Measurements from ENCODE around the gene S100A11.

S100A11 gene

GRCh38 chr1:151991663-151992302 lies 45.0 kb downstream of the S100A11 start:
- TF ChIP-seq POLR2A (IDR thresholded peaks at IDR 0.05; ENCODE audit: low read depth, low read length) = peak; percentile 35; the same call in 1 of the 2 replicates
- FAIRE-seq (no peak), DNase-seq (ENCODE audit: insufficient read length, low spot score) (no peak)

- FAIRE-seq (no peak), DNase-seq (ENCODE audit: insufficient read length, low spot score) (no peak)
- peak; percentile 34; the same call in 1 of the 2 replicates for TF ChIP-seq POLR2A (IDR thresholded peaks at IDR 0.05; ENCODE audit: low read depth, low read length)
These were observed 46.0 kb downstream of the S100A11 start for GRCh38 chr1:151990856-151991198.

- FAIRE-seq = no peak
- TF ChIP-seq POLR2A (IDR thresholded peaks at IDR 0.05; ENCODE audit: low read depth, low read length) = no peak
- no peak for DNase-seq (ENCODE audit: insufficient read length, low spot score)
These were observed 46.5 kb downstream of the S100A11 start for GRCh38 chr1:151990058-151990855.

DNA sequence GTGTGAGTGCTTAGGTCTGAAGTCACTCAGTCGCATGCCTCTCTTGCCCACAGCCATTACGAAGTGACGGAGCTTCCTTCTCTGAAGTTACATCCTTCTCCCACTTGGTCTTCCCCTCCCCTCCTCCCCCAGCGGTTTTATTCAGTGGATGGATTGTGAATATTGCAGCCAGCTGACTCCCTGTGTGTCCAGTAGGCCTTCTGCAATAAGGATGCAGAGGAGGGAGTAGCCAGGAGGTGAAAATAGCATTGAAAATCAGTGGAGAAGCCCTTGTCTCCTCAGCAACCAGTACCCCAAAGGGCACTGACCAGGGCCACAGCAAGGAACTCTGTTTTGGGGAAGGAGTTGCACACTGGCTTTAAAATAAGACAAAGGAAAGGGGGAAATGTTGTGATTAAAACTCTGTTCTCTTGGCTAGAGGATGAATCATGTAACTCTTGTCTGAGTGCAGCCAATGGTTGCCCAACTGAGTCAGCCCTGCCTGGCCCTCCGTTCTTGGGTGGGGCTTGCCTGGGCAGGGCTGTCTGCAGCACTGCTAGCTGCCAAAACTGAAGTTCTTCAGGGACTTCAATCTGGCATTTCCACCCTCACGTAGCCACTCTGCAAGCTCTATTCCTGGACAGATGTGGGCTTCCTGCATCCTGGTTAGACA lies 47.5 kb downstream of the S100A11 start:
- peak; percentile 36 for FAIRE-seq
- DNase-seq (ENCODE audit: insufficient read length, low spot score) = no peak
- peak; percentile 62 for TF ChIP-seq POLR2A (IDR thresholded peaks at IDR 0.05; ENCODE audit: low read depth, low read length)

DNA sequence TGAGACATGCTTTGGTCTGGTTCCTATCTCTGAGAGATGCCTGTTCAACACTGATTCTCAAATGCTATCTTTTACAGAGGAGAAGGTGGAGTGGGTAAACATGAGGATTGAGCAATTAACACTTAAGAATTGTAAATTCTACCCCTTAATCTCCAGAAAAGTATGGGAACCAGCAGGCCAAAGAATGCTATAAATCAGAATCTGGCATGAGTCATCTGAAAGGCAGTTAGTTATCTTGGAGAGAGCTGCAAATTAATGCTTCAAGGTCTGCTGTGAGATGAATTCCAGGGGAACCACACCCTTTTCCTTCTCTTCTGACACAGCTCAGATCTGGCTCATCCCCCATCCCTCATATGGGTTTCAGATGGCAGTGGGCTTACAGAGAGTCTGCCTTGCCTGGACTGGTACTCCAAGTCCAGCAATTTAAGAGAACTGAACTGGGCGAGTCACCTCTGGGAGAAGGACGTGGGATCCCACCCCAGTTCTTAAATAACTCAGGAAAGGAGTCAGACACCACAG lies 48.3 kb downstream of the S100A11 start:
- 0 out of 2 replicates have a peak, but pooled peaks have one; percentile 26 for TF ChIP-seq POLR2A (IDR thresholded peaks at IDR 0.05; ENCODE audit: low read depth, low read length)
- FAIRE-seq (peak; percentile 38), DNase-seq (ENCODE audit: insufficient read length, low spot score) (no peak)

DNA sequence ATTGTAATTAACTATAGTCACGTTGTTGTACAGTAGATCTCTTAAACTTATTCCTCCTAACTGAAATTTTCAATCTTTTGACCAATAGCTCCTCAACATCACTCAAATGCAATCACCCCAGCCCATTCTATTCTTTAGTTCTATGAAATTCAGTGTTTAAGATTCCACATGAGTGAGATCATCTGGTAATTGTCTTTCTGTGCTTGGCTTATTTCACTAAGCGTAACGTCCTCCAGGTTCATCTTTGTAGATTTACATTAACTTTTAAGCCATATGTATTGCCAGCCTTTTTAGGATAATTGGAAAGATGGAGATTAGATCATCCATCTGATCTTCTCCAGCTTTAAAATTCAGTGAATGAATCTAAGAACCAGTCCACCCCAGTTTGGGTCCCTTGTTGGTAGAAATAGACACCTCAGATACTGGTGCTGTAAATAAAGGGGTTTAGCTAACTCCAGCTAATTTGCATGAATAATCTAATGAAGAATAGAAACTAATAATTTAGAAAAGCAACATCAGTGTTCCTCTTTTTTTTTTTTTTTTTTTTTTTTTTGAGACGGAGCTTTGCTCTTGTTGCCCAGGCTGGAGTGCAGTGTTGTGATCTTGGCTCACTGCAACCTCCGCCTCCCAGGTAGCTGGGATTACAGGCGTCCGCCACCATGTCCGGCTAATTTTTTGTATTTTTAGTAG lies 50.2 kb downstream of the S100A11 start:
- DNase-seq (ENCODE audit: insufficient read length, low spot score) = no peak
- no peak for FAIRE-seq
- TF ChIP-seq POLR2A (IDR thresholded peaks at IDR 0.05; ENCODE audit: low read depth, low read length) = no peak

DNA sequence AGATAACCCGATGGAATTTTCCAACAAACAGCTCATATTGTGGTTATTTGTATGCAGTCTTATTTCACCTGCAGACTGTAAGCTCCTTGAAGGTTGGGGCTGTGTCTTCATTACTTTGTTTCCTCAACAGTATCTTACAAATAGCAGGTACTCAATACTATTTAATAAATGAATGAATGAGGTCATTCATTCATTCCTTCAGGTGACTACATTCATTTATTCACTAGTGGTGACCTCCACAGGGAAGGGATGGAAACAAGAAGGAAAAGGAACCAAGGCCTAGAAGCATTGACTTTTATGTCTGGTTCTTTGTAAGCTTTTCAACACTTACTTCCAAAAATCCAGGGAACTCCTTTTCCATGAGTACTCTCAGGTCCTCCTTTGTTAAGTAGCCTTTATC lies 51.0 kb downstream of the S100A11 start:
- FAIRE-seq = no peak

DNA sequence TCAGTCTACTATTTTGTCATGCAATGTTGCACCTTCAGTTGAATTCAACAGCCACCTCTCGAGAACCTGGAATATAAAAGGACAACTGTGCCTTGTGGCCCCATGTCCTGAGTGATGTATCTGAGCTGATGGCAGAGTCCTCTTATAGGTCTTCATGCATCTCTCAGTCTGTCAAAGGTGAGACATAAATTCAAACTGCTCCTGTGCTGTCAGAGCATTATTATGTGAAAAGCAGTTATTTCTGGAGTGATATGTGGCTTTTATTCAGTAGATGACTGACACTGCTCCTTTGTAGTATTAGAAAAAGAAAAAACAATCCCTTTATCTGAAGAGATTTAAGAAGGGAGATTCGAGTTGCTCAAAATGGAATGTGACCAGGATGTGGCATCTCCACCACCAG lies 51.5 kb downstream of the S100A11 start:
- DNase-seq (ENCODE audit: insufficient read length, low spot score) (no peak), FAIRE-seq (no peak)
- no peak for TF ChIP-seq POLR2A (IDR thresholded peaks at IDR 0.05; ENCODE audit: low read depth, low read length)

More for the DNA sequence above, 51.0 kb downstream of the S100A11 start:
- no peak for DNase-seq (ENCODE audit: insufficient read length, low spot score)
- TF ChIP-seq POLR2A (IDR thresholded peaks at IDR 0.05; ENCODE audit: low read depth, low read length) = no peak

DNA sequence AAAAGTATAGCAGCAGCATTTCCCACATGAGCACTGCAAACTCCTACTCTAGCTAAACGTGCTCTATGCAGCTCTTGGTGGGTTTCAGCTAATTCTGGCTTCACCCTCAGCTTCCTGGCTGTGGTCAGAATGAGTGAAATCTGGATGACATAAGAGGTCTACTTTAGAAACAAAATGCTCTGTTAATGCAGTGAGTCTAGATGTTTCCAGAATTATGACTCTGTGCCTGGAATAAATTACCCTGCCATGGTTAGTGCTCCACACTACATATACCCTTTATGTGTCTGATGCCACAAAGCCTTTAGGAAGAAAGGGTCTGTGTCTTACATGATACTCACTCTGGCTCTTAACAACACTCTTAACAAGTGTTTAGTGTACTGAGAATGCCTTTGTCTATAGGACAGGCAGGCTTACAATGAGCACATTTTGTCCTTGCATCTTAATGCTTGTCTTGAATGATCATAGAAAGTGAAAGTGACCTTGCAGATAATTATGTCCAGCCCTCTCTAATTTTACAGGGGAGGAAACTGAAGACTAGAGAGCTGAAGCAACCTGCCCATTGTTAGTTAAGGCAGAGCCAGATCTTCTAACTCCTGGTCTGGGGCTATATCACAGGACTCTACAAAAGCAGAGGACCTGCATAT lies 52.4 kb downstream of the S100A11 start:
- no peak for TF ChIP-seq POLR2A (IDR thresholded peaks at IDR 0.05; ENCODE audit: low read depth, low read length)
- DNase-seq (ENCODE audit: insufficient read length, low spot score) = no peak
- no peak for FAIRE-seq

Data from H54 (cell line).